Keratinocyte (primary cell): Measurements from ENCODE around the gene CBL. TPM values are rescaled to one million over a fixed set of nuclear protein-coding genes. Genes with fewer than 3 reads are reported as not detected.
"Not testable (repeated sequence)": the region's sequence is repeated elsewhere in the genome, so short reads cannot be mapped to it uniquely, and the experiment has no call there.

Experiments used
- DNase-seq: peaks from one replicate; pipeline ENCODE4 v3.0.0-alpha.2; 2011; ENCODE audit warnings: low read depth, missing footprints, low spot score
- FAIRE-seq: peaks from 2 replicates; lab custom pipeline; 2011; peaks lifted over from hg19 to GRCh38; lab: Jason Lieb, UNC
- H2AFZ ChIP-seq: 2 replicates; pipeline ENCODE4 v1.6.0; 2012; ENCODE audit warnings: low read length, control low read depth, inconsistent platforms; ENCODE audit not compliant: control insufficient read depth
- H3K27ac ChIP-seq: 2 replicates; pipeline ENCODE4 v1.5.1; 2011; ENCODE audit warnings: low read length; ENCODE audit not compliant: control insufficient read depth, insufficient read depth
- H3K27me3 ChIP-seq: 3 replicates; pipeline ENCODE4 v1.6.0; 2011; ENCODE audit warnings: low read length; ENCODE audit not compliant: control insufficient read depth, insufficient read depth; ENCODE audit errors: extremely low read depth
- H3K36me3 ChIP-seq, 2 experiments: 2 replicates in 1 of 2; 3 replicates in 1 of 2; pipeline ENCODE4 v1.5.1; 2011; ENCODE audit warnings: low read length in 2 of 2, mild to moderate bottlenecking in 1 of 2; ENCODE audit not compliant: control insufficient read depth in 2 of 2, insufficient read depth in 2 of 2; ENCODE audit errors: extremely low read depth in 1 of 2
- H3K4me1 ChIP-seq: 3 replicates; pipeline ENCODE4 v1.5.1; 2011; ENCODE audit warnings: low read length; ENCODE audit not compliant: control insufficient read depth, insufficient read depth; ENCODE audit errors: extremely low read depth
- H3K4me2 ChIP-seq: 3 replicates; pipeline ENCODE4 v1.6.0; 2011; ENCODE audit warnings: low read depth, low read length; ENCODE audit not compliant: control insufficient read depth, insufficient read depth; ENCODE audit errors: extremely low read depth
- H3K4me3 ChIP-seq, 3 experiments: fragments of 200-600 bp in 1 of 3; sonication (generic) in 1 of 3; 2 replicates in 2 of 3; 3 replicates in 1 of 3; pipeline ENCODE4 v1.5.1; 2011 to 2016; ENCODE audit warnings: low read length in 3 of 3, mild to moderate bottlenecking in 3 of 3, control low read depth in 2 of 3, inconsistent platforms in 1 of 3, low read depth in 1 of 3, mixed read lengths in 1 of 3, mixed run types in 1 of 3, moderate library complexity in 1 of 3; ENCODE audit not compliant: control insufficient read depth in 2 of 3, insufficient read depth in 2 of 3; ENCODE audit errors: extremely low read depth in 1 of 3
- H3K79me2 ChIP-seq: 2 replicates; pipeline ENCODE4 v1.6.0; 2012; ENCODE audit warnings: low read length; ENCODE audit not compliant: control insufficient read depth, insufficient read depth
- H3K9ac ChIP-seq: 3 replicates; pipeline ENCODE4 v1.6.0; 2011; ENCODE audit warnings: low read length; ENCODE audit not compliant: control insufficient read depth, insufficient read depth; ENCODE audit errors: extremely low read depth
- H3K9me1 ChIP-seq: 3 replicates; pipeline ENCODE4 v1.6.0; 2011; ENCODE audit warnings: low read length; ENCODE audit not compliant: control insufficient read depth, insufficient read depth; ENCODE audit errors: extremely low read depth
- H3K9me3 ChIP-seq: 2 replicates; pipeline ENCODE4 v1.5.1; 2012; ENCODE audit warnings: low read depth, low read length; ENCODE audit not compliant: control insufficient read depth
- H4K20me1 ChIP-seq: 3 replicates; pipeline ENCODE4 v1.6.0; 2011; ENCODE audit warnings: low read length; ENCODE audit not compliant: control insufficient read depth, insufficient read depth; ENCODE audit errors: extremely low read depth
- CTCF ChIP-seq, 3 experiments: IDR thresholded peaks in 1 of 3; conservative IDR thresholded peaks in 1 of 3; optimal IDR thresholded peaks in 1 of 3; 2 replicates in 2 of 3; 3 replicates in 1 of 3; pipeline versions ENCODE3 to v1.5.1; 2011; ENCODE audit warnings: low read length in 3 of 3, mild to moderate bottlenecking in 3 of 3, moderate library complexity in 2 of 3, control low read depth in 1 of 3, inconsistent platforms in 1 of 3; ENCODE audit not compliant: insufficient read depth in 2 of 3; ENCODE audit errors: extremely low read depth in 1 of 3
- EZH2 ChIP-seq: IDR thresholded peaks from one replicate; pipeline ENCODE4 v1.6.1; 2012; ENCODE audit warnings: inconsistent platforms, mild to moderate bottlenecking, low read length, moderate library complexity
- dilution Hi-C: fragments of 300-500 bp; cut with MboI; formaldehyde crosslinking; loops from one replicate; pipeline ENCODE4 v1.7.0; 2020; ENCODE audit warnings: low sequenced_read_pairs; ENCODE audit not compliant: extremely low pct_ligation_motif_present
- polyA plus RNA-seq, 5 experiments: library from polyadenylated mRNA; depleted of rRNA in 3 of 5; stranded (reverse) in 3 of 5; stranded (forward) in 1 of 5; unstranded in 1 of 5; fragments of >200 nt; gene quantifications; 1 replicate in 1 of 5; 2 replicates in 3 of 5; 3 replicates in 1 of 5; pipeline versions ENCODE4 v1.2.1 to v1.2.3, GENCODE V29; 2011 to 2012; ENCODE audit warnings: missing spikeins in 2 of 5, low read depth in 1 of 5, low replicate concordance in 1 of 5

The CBL gene
- polyA plus RNA-seq, 1 donor (not counting 4 experiments of a cell fraction or from before 2014, with no cell fraction given): 14.1 TPM

- FAIRE-seq (no peak), DNase-seq (no peak)
- Histone ChIP-seq H3K79me2 (peaks cover 80% of the 10 kb centered on the region), H3K4me2 (no peak overlapping the region), H3K36me3 (no peaks in the 10 kb centered on the region), H3K4me1 (peaks cover 20% of the 10 kb centered on the region), H3K9me3 (no peaks in the 10 kb centered on the region), H3K27me3 (no peaks in the 10 kb centered on the region), H3K27ac (no peak overlapping the region), H3K4me3 (no peak overlapping the region), H2AFZ (no peak overlapping the region), H3K9ac (no peak overlapping the region), H3K9me1 (peaks cover 3% of the 10 kb centered on the region), H4K20me1 (no peaks in the 10 kb centered on the region)
- TF ChIP-seq EZH2 (no peak), CTCF (optimal IDR thresholded peaks at IDR 0.05 in 1 of 3, IDR thresholded peaks at IDR 0.05 in 1 of 3, conservative IDR thresholded peaks at IDR 0.05 in 1 of 3; ENCODE audit: extremely low read depth in 1 of 3, insufficient read depth in 2 of 3, low read length in 3 of 3) (no peak)
- dilution Hi-C loops: no loop called here
Measured at GRCh38 chr11:119222891-119223290, 16.8 kb downstream of the CBL start.

- dilution Hi-C loops: no loop called here
- no peaks in the 10 kb centered on the region for H3K36me3 ChIP-seq
- H3K9ac ChIP-seq: no peak overlapping the region
- H3K9me1 ChIP-seq: peaks cover 3% of the 10 kb centered on the region
- peaks cover 87% of the 10 kb centered on the region for H3K79me2 ChIP-seq
- TF ChIP-seq EZH2 (no peak), CTCF (optimal IDR thresholded peaks at IDR 0.05 in 1 of 3, IDR thresholded peaks at IDR 0.05 in 1 of 3, conservative IDR thresholded peaks at IDR 0.05 in 1 of 3; ENCODE audit: extremely low read depth in 1 of 3, insufficient read depth in 2 of 3, low read length in 3 of 3) (no peak)
- no peaks in the 10 kb centered on the region for H4K20me1 ChIP-seq
- no peak overlapping the region for H2AFZ ChIP-seq
- FAIRE-seq (no peak), DNase-seq (no peak)
- no peak overlapping the region for H3K27ac ChIP-seq
- H3K9me3 ChIP-seq: no peaks in the 10 kb centered on the region
- H3K4me1 ChIP-seq: peaks cover 13% of the 10 kb centered on the region
- no peak overlapping the region for H3K4me3 ChIP-seq
- no peaks in the 10 kb centered on the region for H3K27me3 ChIP-seq
- no peak overlapping the region for H3K4me2 ChIP-seq
Measured at GRCh38 chr11:119223856-119224255, 17.7 kb downstream of the CBL start.

- H2AFZ ChIP-seq, H3K9me3 ChIP-seq, H3K4me2 ChIP-seq, H3K9me1 ChIP-seq, dilution Hi-C loops, DNase-seq, H3K36me3 ChIP-seq, H4K20me1 ChIP-seq, H3K9ac ChIP-seq, FAIRE-seq, H3K4me3 ChIP-seq, H3K27me3 ChIP-seq: not testable (repeated sequence)
- H3K79me2 ChIP-seq: peaks cover 70% of the 10 kb centered on the region
- peak overlapping the region; percentile 52 for H3K27ac ChIP-seq
- H3K4me1 ChIP-seq: peaks cover 16% of the 10 kb centered on the region
Measured at GRCh38 chr11:119228535-119229287, 22.6 kb downstream of the CBL start.
